GM23338 (cell line): Measurements from ENCODE around the gene CORO1C. TPM values are rescaled to one million over a fixed set of nuclear protein-coding genes. Genes with fewer than 3 reads are reported as not detected.

Source experiments
- ATAC-seq: fragments of 200-7000 bp; cut with Tn5 transposase; 3 replicates; pipeline ENCODE4 v1.9.1; 2020
- DNase-seq: peaks from one replicate; pipeline ENCODE4 v3.0.0-alpha.2; 2015; ENCODE audit warnings: low spot score
- H2AFZ ChIP-seq: fragments of 200-600 bp; sonication (generic); 2 replicates; pipeline ENCODE4 v1.8.0; 2016; ENCODE audit warnings: antibody characterized with exemption, mild to moderate bottlenecking, moderate library complexity
- H3F3A ChIP-seq: fragments of 200-600 bp; sonication (generic); replicated peaks from 2 replicates; pipeline ENCODE4 v1.8.0; 2017; ENCODE audit warnings: antibody characterized with exemption, mixed run types, low read depth
- H3K27ac ChIP-seq: fragments of 200-600 bp; sonication (generic); 2 replicates; pipeline ENCODE4 v1.6.1; 2016; ENCODE audit warnings: low read depth
- H3K27me3 ChIP-seq: fragments of 200-600 bp; sonication (generic); 2 replicates; pipeline ENCODE4 v1.8.0; 2016; ENCODE audit warnings: mild to moderate bottlenecking, mixed run types, moderate library complexity; ENCODE audit not compliant: insufficient read depth
- H3K36me3 ChIP-seq: fragments of 200-600 bp; sonication (generic); 2 replicates; pipeline ENCODE4 v1.8.0; 2016; ENCODE audit warnings: mild to moderate bottlenecking; ENCODE audit not compliant: insufficient read depth
- H3K4me1 ChIP-seq: fragments of 200-600 bp; sonication (generic); 2 replicates; pipeline ENCODE4 v1.8.0; 2016; ENCODE audit warnings: mild to moderate bottlenecking, moderate library complexity; ENCODE audit not compliant: insufficient read depth
- H3K4me2 ChIP-seq: fragments of 200-600 bp; sonication (generic); 2 replicates; pipeline ENCODE4 v1.7.1; 2017; ENCODE audit warnings: mixed run types
- H3K4me3 ChIP-seq: fragments of 200-600 bp; sonication (generic); 2 replicates; pipeline ENCODE4 v1.6.1; 2016; ENCODE audit warnings: mixed run types
- H3K79me2 ChIP-seq: fragments of 200-600 bp; sonication (generic); replicated peaks from 2 replicates; pipeline ENCODE4 v1.8.0; 2017; ENCODE audit warnings: mild to moderate bottlenecking; ENCODE audit not compliant: insufficient read depth
- H3K9me2 ChIP-seq: fragments of 200-600 bp; sonication (generic); 2 replicates; pipeline ENCODE4 v1.8.0; 2017; ENCODE audit not compliant: insufficient read depth
- H4K20me1 ChIP-seq: fragments of 200-600 bp; sonication (generic); replicated peaks from 2 replicates; pipeline ENCODE4 v1.8.0; 2017; ENCODE audit warnings: mild to moderate bottlenecking; ENCODE audit not compliant: insufficient read depth
- H3K27ac Mint-ChIP-seq: 2 replicates; pipeline ENCODE4 v1.8.0; 2020; ENCODE audit warnings: inconsistent platforms, mild to moderate bottlenecking, moderate library complexity, mixed read lengths
- H3K27me3 Mint-ChIP-seq: 3 replicates; pipeline ENCODE4 v1.8.0; 2022; ENCODE audit warnings: low read depth, mild to moderate bottlenecking, moderate library complexity, mixed read lengths, inconsistent platforms; ENCODE audit not compliant: insufficient read depth, poor library complexity
- H3K36me3 Mint-ChIP-seq: 3 replicates; pipeline ENCODE4 v1.8.0; 2021; ENCODE audit warnings: low read depth, mild to moderate bottlenecking, inconsistent platforms, moderate library complexity, mixed read lengths
- H3K4me1 Mint-ChIP-seq: 3 replicates; pipeline ENCODE4 v1.8.0; 2020; ENCODE audit warnings: mild to moderate bottlenecking, inconsistent platforms, mixed read lengths
- H3K4me3 Mint-ChIP-seq: 3 replicates; pipeline ENCODE4 v1.8.0; 2021; ENCODE audit warnings: moderate library complexity, mild to moderate bottlenecking, inconsistent platforms, mixed read lengths
- H3K9me3 Mint-ChIP-seq: 3 replicates; pipeline ENCODE4 v1.8.0; 2020; ENCODE audit warnings: moderate library complexity, mild to moderate bottlenecking, inconsistent platforms, mixed read lengths
- CREB1 ChIP-seq: fragments of 250-450 bp; sonication (Bioruptor Pico); IDR thresholded peaks from 2 replicates; pipeline ENCODE4 v1.5.0; 2020; ENCODE audit warnings: low read depth, mild to moderate bottlenecking, moderate library complexity
- CTCF ChIP-seq, 2 experiments: fragments of 200-600 bp in 1 of 2; sonication (generic) in 1 of 2; conservative IDR thresholded peaks; 2 replicates each; pipeline versions ENCODE4 v1.5.1 to v1.6.1; 2016 to 2017; ENCODE audit warnings: antibody characterized with exemption in 2 of 2, low read depth in 2 of 2, mild to moderate bottlenecking in 2 of 2, moderate library complexity in 1 of 2
- ETS1 ChIP-seq: IDR thresholded peaks from 2 replicates; pipeline ENCODE4 v1.6.1; 2016; ENCODE audit warnings: antibody characterized with exemption
- EZH2 ChIP-seq: fragments of 200-600 bp; sonication (generic); IDR thresholded peaks from one replicate; pipeline ENCODE4 v1.8.0; 2017; ENCODE audit warnings: antibody characterized with exemption, mild to moderate bottlenecking, low read depth; ENCODE audit not compliant: unreplicated experiment
- EZH2phosphoT487 ChIP-seq: fragments of 200-600 bp; sonication (generic); IDR thresholded peaks from one replicate; pipeline ENCODE4 v1.8.1; 2018; ENCODE audit warnings: antibody characterized with exemption; ENCODE audit not compliant: unreplicated experiment
- JUNB ChIP-seq: IDR thresholded peaks from one replicate; pipeline ENCODE4 v1.6.1; 2016; ENCODE audit warnings: antibody characterized with exemption; ENCODE audit not compliant: unreplicated experiment
- NANOG ChIP-seq: IDR thresholded peaks from 2 replicates; pipeline ENCODE4 v1.6.1; 2016; ENCODE audit warnings: antibody characterized with exemption, borderline replicate concordance
- POLR2AphosphoS5 ChIP-seq: IDR thresholded peaks from 2 replicates; pipeline ENCODE4 v1.6.1; 2016; ENCODE audit warnings: antibody characterized with exemption, low read depth
- REST ChIP-seq: IDR thresholded peaks from one replicate; pipeline ENCODE4 v1.6.1; 2018; ENCODE audit warnings: antibody characterized with exemption; ENCODE audit not compliant: unreplicated experiment
- STAT1 ChIP-seq: IDR thresholded peaks from one replicate; pipeline ENCODE4 v1.6.1; 2016; ENCODE audit warnings: antibody characterized with exemption; ENCODE audit not compliant: unreplicated experiment
- ZNF114 ChIP-seq: fragments of 250-450 bp; sonication (Bioruptor Pico); IDR thresholded peaks from 2 replicates; pipeline ENCODE4 v1.5.0; 2020; ENCODE audit warnings: mild to moderate bottlenecking, moderate library complexity
- ZNF331 ChIP-seq: fragments of 250-450 bp; sonication (Bioruptor Pico); IDR thresholded peaks from 2 replicates; pipeline ENCODE4 v1.5.0; 2020; ENCODE audit warnings: low read depth, mild to moderate bottlenecking, moderate library complexity
- ZNF462 ChIP-seq: fragments of 250-450 bp; sonication (Bioruptor Pico); IDR thresholded peaks from 2 replicates; pipeline ENCODE4 v1.5.0; 2020; ENCODE audit warnings: mild to moderate bottlenecking, moderate library complexity
- polyA plus RNA-seq: library from polyadenylated mRNA; unstranded; fragments of >200 nt; fragmentation: Nextera tagmentation; extraction: Ambion mirVana; gene quantifications from 2 replicates; pipeline ENCODE4 v1.2.1, GENCODE V29; 2016
- total RNA-seq: library from RNA; depleted of rRNA; stranded (reverse); fragments of >200 nt; shearing (Covaris generic); gene quantifications from 2 replicates; pipeline ENCODE4 v1.2.3, GENCODE V29; 2014

The CORO1C gene
- total and polyA plus RNA-seq, 2 experiments from 2014 or later, result 59.2 to 89.5 TPM

- no peak overlapping the region for H3K4me3 ChIP-seq
- no peak overlapping the region for H3K4me3 Mint-ChIP-seq
- H3F3A ChIP-seq, result 0 out of 2 replicates have a peak, but pooled peaks cover 7% of the 10 kb centered on the region
- no peak overlapping the region for H3K4me2 ChIP-seq
- H3K4me1 Mint-ChIP-seq, result peaks cover 27% of the 10 kb centered on the region
- H3K79me2 ChIP-seq, result no peaks in the 10 kb centered on the region
- no peak overlapping the region for H2AFZ ChIP-seq
- peaks cover 7% of the 10 kb centered on the region for H3K27me3 Mint-ChIP-seq
- no peaks in the 10 kb centered on the region for H3K36me3 ChIP-seq
- ATAC-seq (no peak), DNase-seq (no peak)
- no peak for TF ChIP-seq EZH2phosphoT487
- TF ChIP-seq CREB1 (CRISPR knock-in tag), result no peak
- no peak for TF ChIP-seq REST
- TF ChIP-seq EZH2, result no peak
- no peak for TF ChIP-seq CTCF (conservative IDR thresholded peaks at IDR 0.05; ENCODE audit: low read depth in 2 of 2)
- no peak for TF ChIP-seq ZNF462 (CRISPR knock-in tag)
- TF ChIP-seq NANOG, result no peak
- no peak for TF ChIP-seq ETS1
- TF ChIP-seq ZNF331 (CRISPR knock-in tag), result no peak
- TF ChIP-seq JUNB, result no peak
- no peak for TF ChIP-seq POLR2AphosphoS5
- TF ChIP-seq ZNF114, result no peak
- TF ChIP-seq STAT1, result no peak
- peaks cover 7% of the 10 kb centered on the region; the same call in 1 of the 2 replicates for H3K9me2 ChIP-seq
- H3K36me3 Mint-ChIP-seq, result peaks cover 3% of the 10 kb centered on the region; the same call in 1 of the 3 replicates
- 0 out of 3 replicates have a peak, but pooled peaks cover 2% of the 10 kb centered on the region for H3K9me3 Mint-ChIP-seq
- H3K27ac ChIP-seq, result no peak overlapping the region
- no peaks in the 10 kb centered on the region for H3K27me3 ChIP-seq
- H4K20me1 ChIP-seq, result no peaks in the 10 kb centered on the region
- H3K27ac Mint-ChIP-seq, result no peak overlapping the region
- H3K4me1 ChIP-seq, result peaks cover 6% of the 10 kb centered on the region; the same call in 1 of the 2 replicates
Observed at GRCh38 chr12:108623577-108623976, 107.7 kb downstream of the CORO1C start.
